GM18520 (cell line): ENCODE results near the gene NHLRC1.

Experiments used
- ATAC-seq: cut with Tn5 transposase; IDR thresholded peaks from one replicate; pipeline ENCODE4 v1.9.1; 2021; ENCODE audit not compliant: unreplicated experiment

The NHLRC1 gene

DNA sequence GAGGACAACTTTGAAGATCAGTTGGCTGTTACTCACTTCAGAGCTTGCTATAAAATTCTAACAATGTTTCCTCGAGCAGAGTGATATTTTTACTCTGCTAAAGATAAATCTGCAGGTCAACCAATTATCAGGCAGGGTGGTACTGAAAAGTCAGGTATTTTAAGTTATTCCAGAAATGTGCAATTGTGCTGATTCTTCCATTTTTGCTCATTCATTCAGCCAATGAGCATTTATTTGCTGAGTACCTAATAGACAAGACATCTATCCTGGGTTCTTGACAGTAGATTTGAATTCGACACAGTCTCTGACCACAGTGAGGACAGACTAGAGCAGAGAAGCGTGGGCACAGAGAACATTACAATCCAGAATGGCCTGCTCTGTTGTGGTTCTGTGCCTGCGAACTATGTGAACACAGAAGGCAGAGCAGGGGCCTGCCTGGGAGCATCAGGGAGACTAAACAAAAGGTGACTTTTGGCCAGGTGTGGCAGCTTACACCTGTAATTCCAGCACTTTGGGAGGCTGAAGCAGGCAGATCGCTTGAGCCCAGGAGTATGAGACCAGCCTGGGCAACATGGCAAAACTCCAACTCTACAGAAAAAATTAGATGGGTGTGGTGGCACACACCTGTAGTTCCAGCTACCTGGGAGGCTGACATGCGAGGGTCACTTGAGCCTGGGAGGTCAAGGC, 17.6 kb upstream of the NHLRC1 start:
- no peak for ATAC-seq

DNA sequence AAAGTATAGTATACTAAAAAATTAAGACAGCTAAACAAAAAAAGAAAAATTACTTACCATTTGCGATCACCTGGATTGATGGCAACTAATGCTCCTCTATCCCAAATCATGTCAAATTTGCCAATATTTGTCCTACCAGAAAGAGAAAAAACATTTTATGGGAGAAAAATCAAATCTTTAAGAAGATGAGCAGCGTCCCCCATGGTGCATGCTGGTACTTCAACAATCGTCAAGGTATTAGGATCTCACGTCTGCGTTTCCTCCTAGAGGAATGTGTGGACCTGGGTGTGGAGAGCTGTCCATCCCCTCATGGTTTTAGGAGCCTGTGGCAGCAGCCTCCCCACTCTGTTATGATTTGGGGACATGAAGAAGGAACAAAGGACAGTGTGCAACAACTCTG, 16.4 kb upstream of the NHLRC1 start:
- no peak for ATAC-seq

DNA sequence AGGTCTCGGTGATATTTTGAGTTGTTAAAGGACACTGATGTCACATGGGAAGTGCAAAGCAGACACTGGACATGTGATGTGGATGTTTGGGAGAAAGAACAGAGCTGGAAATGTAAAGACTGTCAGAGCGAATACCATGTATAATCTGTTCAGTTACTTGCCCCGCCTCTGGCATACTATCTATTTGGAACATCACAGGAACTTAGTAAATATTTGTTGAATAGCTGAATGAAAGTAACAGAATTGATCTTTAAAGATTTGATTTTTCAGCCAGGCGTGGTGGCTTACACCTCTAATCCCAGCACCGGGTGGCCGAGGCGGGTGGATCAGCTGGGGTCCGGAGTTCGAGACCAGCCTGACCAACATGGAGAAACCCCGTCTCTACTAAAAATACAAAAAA, 13.8 kb upstream of the NHLRC1 start:
- ATAC-seq, result no peak

DNA sequence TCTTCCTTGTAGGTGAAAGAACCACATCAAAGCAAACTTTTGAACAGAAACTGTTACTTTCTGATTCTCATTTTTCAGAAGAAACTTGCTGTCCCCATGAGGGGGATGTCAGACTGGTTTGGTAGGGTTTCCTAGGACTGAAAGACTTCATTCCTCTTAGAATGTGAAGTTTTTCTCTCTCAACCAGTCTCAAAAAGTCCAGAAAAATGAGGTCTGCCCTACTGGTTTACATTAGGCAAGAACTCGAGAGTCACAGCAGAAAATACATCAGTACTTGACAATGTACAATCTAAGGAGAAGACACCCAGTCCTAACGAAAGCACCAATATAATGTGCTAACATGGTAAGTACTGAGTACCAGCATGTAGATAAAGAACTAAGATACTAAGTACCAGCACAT, 12.7 kb upstream of the NHLRC1 start:
- ATAC-seq, result no peak

DNA sequence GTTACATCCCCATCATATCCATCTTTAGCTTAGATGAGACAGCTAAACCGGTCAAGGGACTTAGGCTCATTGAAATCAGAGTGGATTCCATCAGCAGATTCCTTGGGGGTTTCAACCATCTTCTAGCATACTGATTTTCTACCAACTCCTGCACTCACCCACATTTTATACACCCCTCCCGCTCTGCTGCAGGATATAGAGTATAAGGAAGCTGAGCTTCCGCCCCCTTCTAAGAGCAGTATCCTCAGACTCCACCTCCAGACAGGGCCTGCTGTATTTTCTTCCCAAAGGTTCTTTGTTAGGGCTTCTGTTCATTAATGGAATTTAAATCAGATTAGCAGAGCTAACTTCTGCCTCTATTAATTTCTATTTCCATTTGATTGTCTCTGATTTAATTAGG, 9.9 kb upstream of the NHLRC1 start:
- ATAC-seq, result no peak

DNA sequence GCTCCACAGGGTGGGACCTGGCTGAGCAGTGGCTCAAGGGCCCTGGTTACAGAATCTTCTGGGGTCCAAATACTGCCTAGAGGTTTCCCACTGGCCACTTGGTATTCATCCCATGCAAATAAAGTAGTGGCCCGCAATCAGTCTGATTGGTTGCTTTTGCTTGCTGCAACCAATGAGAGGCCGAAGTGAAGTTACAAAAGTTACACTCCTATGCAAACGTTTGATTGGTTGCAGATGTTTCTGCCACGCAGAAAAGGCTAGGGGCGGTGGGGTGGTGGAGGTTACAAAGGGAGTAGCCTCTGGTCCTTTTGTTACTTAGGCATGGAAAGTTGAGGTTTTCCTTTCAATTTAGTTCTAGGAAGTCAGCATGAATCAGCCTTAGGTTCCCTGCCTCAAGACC, 3.6 kb upstream of the NHLRC1 start:
- no peak for ATAC-seq

DNA sequence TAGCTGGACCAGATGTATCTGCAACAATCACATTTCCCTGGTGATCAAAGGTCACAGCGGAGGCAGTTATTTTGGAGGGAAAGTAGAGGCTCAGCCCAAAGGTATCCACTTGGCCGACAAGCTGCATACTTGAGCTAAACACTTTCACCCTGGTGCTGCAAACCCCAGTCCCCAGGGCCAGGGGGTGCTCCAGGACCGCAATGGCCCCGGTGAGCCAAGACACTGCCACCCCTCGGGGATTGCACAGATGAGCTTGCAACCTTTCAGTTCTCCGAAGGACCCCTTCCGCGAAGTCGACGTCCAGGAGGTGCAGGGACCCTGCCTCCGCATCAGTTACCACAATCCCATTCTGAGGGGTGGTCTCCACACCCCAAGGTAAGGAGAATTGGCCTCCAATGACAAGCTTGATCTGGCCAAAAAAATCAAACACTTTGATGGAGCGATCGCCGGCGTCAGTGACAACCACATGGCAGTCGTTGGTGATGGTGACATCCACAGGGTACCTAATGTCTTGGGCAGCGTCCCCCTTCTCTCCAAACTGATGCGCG, 823 bp downstream of the NHLRC1 start:
- ATAC-seq, result no peak

DNA sequence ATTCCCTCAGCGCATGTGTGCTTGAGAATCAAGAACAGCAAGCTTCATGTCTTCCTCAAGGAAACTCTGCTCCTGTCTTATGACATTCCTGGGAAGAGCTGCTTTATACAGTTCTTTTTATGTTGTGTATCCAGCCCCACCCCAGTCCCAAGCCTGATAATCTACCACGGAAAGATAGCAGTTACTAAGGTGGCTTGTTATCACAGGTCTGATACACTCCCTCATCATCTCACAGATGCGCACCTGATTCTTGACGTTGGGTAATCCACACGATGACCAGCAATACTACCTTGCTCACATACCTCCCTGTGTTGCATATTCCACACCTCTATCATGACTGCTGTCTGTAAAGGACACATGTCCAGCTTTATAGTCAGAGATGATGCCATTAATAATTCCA, 3.2 kb downstream of the NHLRC1 start:
- ATAC-seq, result no peak

DNA sequence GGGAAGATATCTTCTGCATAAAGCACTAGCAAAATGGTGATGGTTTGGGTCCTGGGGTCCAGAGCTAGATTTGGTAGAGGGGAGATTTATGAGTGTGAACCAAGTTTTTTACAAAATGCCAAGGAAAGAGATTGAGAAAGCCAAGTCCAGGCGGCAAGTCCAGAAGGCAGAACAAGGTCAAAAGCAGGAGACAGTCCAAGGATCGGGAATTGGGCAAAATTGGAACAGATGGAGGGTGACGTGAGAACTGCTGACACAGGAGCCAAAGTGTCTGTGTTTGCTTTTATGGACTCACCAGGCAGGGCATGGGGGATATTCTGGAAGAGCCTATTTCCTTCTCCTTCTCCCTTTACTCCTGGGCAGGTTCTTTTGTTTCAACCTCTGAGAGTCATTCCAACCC, 4.1 kb downstream of the NHLRC1 start:
- ATAC-seq, result no peak

DNA sequence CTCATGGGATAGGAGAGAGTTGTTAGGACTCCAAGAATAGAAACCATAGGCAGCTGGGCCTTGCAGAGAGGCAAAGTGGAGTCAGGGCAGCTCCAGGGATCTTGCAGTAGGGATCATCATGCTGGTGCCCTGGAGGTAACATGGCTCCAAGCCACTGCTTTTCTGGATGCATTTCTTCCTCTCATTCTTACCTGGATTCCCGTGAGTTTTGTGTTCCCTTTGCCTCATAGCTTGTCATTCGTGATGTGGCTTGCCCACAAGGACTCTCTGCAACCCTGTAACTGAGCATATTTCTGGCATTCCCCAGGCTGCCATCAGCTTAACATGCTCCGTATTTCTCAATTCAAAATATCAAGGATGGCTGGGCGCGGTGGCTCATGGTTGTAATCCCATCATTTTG, 5.3 kb downstream of the NHLRC1 start:
- no peak for ATAC-seq

DNA sequence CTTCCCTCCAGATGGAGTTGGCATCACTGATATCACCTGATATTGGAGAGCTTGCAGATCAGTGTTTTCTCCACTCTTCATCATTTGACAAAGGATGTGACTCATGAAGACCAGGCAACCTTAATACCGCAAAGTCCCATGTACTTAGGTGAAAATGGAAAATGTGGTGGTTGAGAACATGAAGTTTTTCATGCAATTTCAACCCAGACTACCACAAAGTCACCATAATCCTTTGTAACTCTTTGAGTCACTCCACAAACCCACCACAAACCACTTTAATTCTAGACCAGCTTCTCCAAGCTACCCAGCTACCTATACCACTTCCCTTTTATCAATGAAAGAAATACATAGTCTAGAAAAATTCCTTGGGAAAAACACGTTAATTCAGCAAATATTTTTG, 7.1 kb downstream of the NHLRC1 start:
- ATAC-seq, result no peak

DNA sequence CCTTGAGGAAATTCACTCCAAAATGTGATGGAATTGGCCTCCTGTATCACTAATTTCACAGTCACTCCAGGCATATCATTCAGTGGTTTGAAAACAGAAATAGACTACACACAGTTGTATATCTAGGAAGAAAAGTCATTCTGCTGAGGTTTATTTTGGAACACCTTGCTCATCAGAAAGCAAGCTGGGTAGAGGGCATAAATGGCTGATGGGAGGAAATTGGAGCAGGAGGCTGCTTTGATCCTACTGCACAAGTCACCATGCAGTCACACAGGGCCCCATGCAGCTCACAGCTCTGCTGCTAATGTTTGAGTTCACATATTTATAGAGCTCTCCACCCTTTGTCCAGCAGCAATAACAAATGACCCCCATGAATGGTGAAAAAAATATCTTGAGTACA, 12.3 kb downstream of the NHLRC1 start:
- no peak for ATAC-seq

DNA sequence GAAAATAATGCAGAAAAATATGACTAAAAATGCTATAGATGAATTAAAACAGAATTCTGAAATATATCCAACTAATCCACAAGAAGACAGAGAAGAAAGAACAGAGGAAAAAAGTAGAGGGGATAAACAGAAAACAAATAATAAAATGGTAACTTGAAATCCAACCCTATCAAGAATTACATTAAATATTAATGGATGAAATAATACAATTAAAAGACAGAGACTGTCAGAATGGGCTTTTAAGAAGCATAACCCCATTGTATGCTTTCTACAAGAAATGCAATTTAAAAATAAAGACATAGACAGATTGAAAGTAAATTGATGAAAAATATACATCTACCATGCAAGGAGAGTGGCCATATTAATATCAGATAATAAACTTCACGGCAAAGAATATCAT, 15.4 kb downstream of the NHLRC1 start:
- ATAC-seq, result no peak

DNA sequence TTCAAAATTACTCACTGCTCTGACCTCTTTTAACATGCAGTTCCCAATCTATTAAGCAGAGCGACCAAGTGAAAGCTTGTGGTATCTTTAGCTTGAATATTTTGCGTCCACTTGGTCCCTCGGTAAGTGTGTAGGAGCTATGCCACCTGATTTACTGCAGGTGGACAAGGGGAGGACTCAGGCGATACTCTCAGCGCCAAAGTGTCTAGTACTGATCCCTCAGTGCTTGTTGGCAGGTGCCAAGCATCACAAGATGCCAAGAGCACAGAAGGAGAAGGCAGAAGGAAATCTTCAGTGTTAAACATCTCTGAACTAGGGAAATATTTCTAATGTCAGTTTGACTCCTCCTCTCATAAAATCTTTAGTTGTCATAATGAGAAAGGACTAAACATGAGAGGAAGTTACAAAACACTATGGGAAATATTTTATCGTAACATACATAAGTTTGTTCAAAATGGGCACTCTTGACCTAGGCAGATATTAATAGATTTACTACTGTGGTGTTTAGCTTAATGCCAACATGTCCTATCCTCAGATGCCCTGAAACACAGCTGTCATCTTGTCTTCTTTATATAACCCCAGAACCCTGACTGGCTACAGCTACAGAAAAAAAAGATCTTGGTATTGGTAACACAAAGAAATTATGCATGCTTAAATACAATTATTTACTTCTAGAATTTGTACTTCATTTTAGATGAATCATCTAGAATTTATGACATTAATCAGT, 19.5 kb downstream of the NHLRC1 start:
- no peak for ATAC-seq

DNA sequence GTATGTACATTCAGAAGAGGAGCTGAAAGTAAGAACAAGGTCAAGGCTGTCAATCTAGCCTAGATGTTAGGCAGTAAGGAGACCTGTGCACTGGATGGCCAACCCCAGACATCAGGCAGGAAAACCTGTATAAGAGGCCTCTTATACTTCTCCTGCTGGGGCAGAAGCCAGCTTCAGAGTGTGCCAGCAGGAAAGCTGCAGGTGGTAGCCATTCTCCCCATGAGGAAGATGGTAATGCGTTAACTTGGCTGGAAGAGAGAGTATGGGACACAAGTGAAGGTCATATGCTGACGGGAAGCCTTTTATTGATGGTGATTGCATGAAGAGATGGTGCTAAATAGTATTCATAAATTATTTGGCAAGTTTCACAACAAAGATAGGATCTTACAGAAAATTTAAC, 20.6 kb downstream of the NHLRC1 start:
- no peak for ATAC-seq

DNA sequence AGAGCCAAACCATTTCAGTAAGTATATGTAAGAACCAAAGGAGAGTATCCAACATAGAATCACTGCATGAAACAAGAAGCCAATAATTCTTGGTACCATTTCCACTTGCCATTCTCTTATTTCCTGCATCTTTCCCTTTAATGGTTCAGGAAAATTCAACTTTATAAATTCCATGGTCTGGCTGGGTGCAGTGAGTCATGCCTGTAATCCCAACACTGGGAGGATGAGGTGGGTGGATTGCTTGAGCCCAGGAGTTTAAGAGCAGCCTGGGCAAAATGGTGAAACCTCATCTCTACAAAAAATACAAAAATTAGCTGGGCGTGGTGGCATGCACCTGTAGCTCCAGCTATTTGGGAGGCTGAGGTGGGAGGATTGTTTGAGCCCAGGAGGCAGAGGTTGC, 21.2 kb downstream of the NHLRC1 start:
- no peak for ATAC-seq

DNA sequence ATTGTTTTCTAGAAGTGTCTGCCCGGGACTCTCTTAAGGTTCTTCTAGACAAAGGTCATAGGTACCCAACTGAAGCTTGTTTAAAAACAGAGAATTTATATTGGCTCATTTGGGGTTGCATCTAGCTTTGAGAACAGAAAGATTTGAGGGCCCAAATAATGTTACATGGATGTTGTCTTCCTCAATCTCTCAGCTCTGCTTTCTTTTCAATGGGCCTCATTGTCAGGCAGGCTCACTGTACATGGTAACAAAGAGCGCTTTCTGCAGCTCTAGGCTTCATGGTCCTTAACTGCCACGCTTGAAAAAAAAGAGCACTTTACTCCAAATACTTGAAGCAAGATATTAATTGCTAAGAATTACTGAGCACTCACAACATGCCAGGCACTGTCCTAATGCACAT, 22.2 kb downstream of the NHLRC1 start:
- no peak for ATAC-seq

DNA sequence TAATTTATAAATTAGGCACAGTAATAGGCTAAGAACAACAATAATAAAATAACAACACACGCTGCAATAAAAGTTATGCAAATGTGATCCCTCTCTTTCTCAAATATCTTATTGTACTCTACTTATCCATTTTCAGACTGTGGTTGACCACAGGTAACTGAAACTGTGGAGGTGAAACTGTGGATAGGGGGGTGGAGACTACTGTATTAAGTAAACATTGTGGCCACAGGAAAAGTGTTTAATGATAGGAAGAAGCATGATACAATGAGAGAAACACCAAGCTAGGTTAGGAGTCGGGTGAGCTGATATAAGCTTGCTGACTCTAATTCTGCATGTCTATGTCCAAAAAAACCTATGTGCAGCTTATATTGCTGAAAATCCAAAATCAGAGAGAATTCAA, 23.0 kb downstream of the NHLRC1 start:
- no peak for ATAC-seq

DNA sequence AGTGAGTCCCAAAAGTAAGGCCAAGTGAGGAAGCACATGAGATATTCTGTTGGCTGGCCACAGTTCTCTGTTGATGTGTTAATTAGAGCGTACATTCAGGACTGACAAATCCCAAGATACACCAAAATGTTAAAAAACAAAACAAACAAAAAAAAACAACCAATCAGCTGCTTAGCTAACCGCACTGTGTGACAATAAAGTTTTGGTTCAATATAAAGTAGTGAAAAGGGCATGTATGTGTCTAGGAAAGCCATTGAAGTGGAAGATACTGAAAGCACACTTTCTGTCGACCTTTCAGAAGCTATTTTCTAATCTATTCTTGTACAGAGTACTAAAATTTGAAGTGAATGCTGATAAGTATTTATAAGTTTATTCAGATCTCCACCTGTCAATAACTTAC, 26.1 kb downstream of the NHLRC1 start:
- no peak for ATAC-seq

DNA sequence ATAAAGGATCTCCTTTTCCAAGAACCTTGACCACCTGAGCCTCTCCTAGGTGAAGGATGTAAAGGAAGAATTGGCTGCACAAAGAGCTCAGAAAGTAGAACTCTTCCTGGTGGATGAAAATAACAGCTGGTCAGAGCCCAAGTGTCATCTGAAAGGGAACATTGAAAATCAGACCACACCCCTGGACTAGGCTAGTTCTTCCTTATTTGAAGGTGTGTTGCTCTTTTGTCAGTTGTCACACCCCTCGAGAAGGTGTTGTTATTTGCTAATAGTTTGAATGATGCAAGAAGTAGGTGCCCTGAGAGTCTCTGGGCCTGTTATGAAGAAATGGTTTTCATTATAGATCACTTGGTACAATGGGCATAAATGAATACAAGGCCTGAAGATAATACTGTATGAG, 31.1 kb downstream of the NHLRC1 start:
- ATAC-seq, result no peak

DNA sequence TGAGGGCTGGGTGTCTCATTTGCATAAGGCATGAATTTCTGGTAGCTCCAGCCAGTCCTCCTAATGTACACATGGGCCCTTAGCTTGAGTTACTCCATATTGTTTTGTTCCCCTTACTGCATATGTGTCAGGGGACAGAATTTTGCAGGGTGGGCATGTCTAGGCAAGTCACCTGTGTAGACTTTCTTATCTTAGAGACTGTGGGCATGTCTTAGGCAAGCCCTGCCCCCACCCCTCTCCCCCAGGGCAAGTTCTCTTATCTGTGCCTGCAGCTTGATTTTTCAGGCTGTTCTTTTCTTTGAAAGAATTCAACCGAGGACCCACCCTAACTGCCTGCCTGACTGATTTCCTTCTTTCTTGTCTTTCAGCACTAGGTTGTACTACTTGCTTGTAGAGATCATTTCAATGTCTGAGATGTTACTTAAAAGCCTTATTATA, 32.1 kb downstream of the NHLRC1 start:
- no peak for ATAC-seq

DNA sequence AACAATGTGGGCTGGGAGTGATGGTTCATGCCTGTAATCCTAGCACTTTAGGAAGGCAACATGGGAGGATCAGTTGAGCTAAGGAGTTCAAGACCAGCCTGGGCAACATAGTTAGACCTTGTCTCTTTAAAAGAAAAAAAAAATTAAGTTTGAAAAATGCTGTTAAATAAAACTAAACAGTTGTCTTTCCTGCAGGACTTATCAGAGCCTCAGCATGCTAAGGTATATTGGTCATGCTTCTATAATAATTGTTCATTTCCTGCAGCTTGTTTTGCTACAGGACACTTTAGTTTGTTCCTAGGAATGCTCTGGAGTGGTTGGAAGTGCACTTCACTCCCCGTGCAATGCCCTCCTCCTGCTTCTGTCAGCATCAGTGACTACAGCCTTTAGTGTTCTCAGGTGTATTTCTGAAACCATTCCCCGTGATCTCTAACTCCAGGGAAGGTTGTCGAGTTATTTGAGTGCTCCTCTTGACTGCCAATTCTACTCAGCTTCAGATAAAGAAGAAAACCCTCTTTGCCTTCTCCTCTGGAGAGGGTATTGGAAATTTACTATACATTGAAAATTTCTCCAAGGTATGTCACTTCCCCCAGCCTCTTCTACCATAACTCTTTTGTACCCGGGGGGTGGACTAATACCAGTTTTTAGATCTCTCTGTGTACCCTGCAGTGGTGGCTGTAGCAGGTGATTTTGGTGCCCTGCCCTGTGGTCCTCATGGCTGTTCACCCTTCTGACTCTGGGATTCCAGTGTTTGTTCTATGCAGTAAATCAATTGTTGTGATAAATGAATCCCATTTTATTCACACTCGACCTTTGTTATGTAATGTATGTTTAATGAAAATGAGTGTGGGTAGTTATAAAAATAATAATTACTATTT, 33.8 kb downstream of the NHLRC1 start:
- no peak for ATAC-seq
